ENCODE data around the gene GLDC.

Gene GLDC

DNA sequence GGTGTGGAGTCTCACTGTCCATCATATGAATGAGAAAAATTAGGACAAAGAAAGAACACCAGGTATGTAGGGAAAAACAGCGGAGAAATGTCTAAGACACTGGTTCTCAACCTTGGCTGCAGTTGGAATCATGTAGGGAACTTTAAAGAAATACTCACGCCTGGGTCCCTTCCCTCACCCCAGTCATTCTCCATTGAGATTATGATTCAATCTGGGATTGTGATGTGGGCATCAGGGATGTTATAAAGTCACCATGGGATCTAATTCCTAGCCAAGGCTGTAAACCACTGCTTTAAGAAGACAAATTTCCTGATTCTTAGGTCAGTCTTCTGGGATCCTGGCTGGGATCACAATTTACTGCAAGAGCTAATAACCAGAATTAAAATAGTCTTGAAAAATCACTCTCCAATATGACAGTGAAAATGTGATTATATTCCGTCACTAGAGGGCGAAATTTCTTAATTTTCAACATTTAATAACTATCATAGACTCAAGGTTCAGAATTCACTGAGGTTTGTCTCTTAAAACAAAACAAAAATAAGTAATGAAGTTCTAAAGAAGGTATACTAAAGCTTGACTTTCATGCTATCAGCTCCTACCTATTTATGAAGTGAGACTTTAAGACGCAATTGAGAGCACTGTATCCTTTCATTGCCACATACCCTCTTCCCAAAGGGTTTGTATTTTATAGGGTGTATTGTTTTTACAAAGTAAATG lies 60.5 kb downstream of the GLDC start:
- no peak overlapping the region for H3K27ac ChIP-seq (ENCODE audit: low read length)
- H3K4me1 ChIP-seq (ENCODE audit: low read length): peaks cover 41% of the 10 kb centered on the region
- TF ChIP-seq EZH2phosphoT487 (IDR thresholded peaks at IDR 0.05; ENCODE audit: low read depth) (no peak), CTCF (IDR thresholded peaks at IDR 0.05; ENCODE audit: low read depth, low read length) (peak; percentile 70)
- H3K27me3 ChIP-seq (ENCODE audit: low read depth, low read length): peaks cover 2% of the 10 kb centered on the region; the same call in 1 of the 2 replicates
- H3K9ac ChIP-seq (ENCODE audit: low read length): no peak overlapping the region
- no peak overlapping the region for H3K4me2 ChIP-seq (ENCODE audit: low read length)
- H4K20me1 ChIP-seq (ENCODE audit: insufficient read depth, low read length): no peaks in the 10 kb centered on the region
- no peaks in the 10 kb centered on the region for H3K79me2 ChIP-seq (ENCODE audit: low read length)
- no peak overlapping the region for H2AFZ ChIP-seq (ENCODE audit: low read depth, low read length)
- H3K36me3 ChIP-seq (replicated peaks; ENCODE audit: low read depth, low read length): no peaks in the 10 kb centered on the region
- no peak overlapping the region for H3K4me3 ChIP-seq (ENCODE audit: low read length)
- no peaks in the 10 kb centered on the region for H3K9me3 ChIP-seq (ENCODE audit: insufficient read depth, low read length)

- H3K27ac ChIP-seq (ENCODE audit: low read length): no peak overlapping the region
- H2AFZ ChIP-seq (ENCODE audit: low read depth, low read length): no peak overlapping the region
- H3K36me3 ChIP-seq (replicated peaks; ENCODE audit: low read depth, low read length): no peaks in the 10 kb centered on the region
- no peaks in the 10 kb centered on the region for H3K9me3 ChIP-seq (ENCODE audit: insufficient read depth, low read length)
- peaks cover 61% of the 10 kb centered on the region for H3K4me1 ChIP-seq (ENCODE audit: low read length)
- no peaks in the 10 kb centered on the region for H4K20me1 ChIP-seq (ENCODE audit: insufficient read depth, low read length)
- TF ChIP-seq CTCF (IDR thresholded peaks at IDR 0.05; ENCODE audit: low read depth, low read length): no peak
- no peak for TF ChIP-seq EZH2phosphoT487 (IDR thresholded peaks at IDR 0.05; ENCODE audit: low read depth)
- no peaks in the 10 kb centered on the region for H3K79me2 ChIP-seq (ENCODE audit: low read length)
- H3K27me3 ChIP-seq (ENCODE audit: low read depth, low read length): peaks cover 18% of the 10 kb centered on the region
- peak overlapping the region; percentile 20; the same call in 1 of the 2 replicates for H3K4me3 ChIP-seq (ENCODE audit: low read length)
- H3K4me2 ChIP-seq (ENCODE audit: low read length): peak overlapping the region; percentile 65
- no peak overlapping the region for H3K9ac ChIP-seq (ENCODE audit: low read length)
These were observed 64.3 kb downstream of the GLDC start for GRCh38 chr9:6581253-6581652.

- Histone ChIP-seq H3K9me3 (ENCODE audit: insufficient read depth, low read length) (no peaks in the 10 kb centered on the region), H3K27ac (ENCODE audit: low read length) (no peak overlapping the region), H3K9ac (ENCODE audit: low read length) (no peak overlapping the region), H3K36me3 (replicated peaks; ENCODE audit: low read depth, low read length) (no peaks in the 10 kb centered on the region), H4K20me1 (ENCODE audit: insufficient read depth, low read length) (no peaks in the 10 kb centered on the region), H3K4me2 (ENCODE audit: low read length) (no peak overlapping the region), H2AFZ (ENCODE audit: low read depth, low read length) (no peak overlapping the region), H3K27me3 (ENCODE audit: low read depth, low read length) (peaks cover 22% of the 10 kb centered on the region), H3K4me1 (ENCODE audit: low read length) (peaks cover 69% of the 10 kb centered on the region), H3K4me3 (ENCODE audit: low read length) (no peak overlapping the region), H3K79me2 (ENCODE audit: low read length) (no peaks in the 10 kb centered on the region)
- TF ChIP-seq EZH2phosphoT487 (IDR thresholded peaks at IDR 0.05; ENCODE audit: low read depth) (no peak), CTCF (IDR thresholded peaks at IDR 0.05; ENCODE audit: low read depth, low read length) (no peak)
These were observed 65.9 kb downstream of the GLDC start for GRCh38 chr9:6579613-6580012.

- Histone ChIP-seq H3K4me1 (ENCODE audit: low read length) (peaks cover 53% of the 10 kb centered on the region), H3K9me3 (ENCODE audit: insufficient read depth, low read length) (no peaks in the 10 kb centered on the region)
- TF ChIP-seq CTCF (IDR thresholded peaks at IDR 0.05; ENCODE audit: low read depth, low read length): no peak
- no peak for TF ChIP-seq EZH2phosphoT487 (IDR thresholded peaks at IDR 0.05; ENCODE audit: low read depth)
These were observed 68.5 kb downstream of the GLDC start for GRCh38 chr9:6576987-6577386.

More at GRCh38 chr9:6576987-6577386, 68.5 kb downstream of the GLDC start:
- Histone ChIP-seq H3K4me2 (ENCODE audit: low read length) (peak overlapping the region; percentile 59), H3K79me2 (ENCODE audit: low read length) (no peaks in the 10 kb centered on the region), H2AFZ (ENCODE audit: low read depth, low read length) (no peak overlapping the region), H4K20me1 (ENCODE audit: insufficient read depth, low read length) (no peaks in the 10 kb centered on the region), H3K27me3 (ENCODE audit: low read depth, low read length) (peaks cover 43% of the 10 kb centered on the region), H3K27ac (ENCODE audit: low read length) (no peak overlapping the region), H3K9ac (ENCODE audit: low read length) (no peak overlapping the region), H3K4me3 (ENCODE audit: low read length) (no peak overlapping the region; the same call in 1 of the 2 replicates), H3K36me3 (replicated peaks; ENCODE audit: low read depth, low read length) (no peaks in the 10 kb centered on the region)

Data from OCI-LY3 (cell line).